Tibial nerve (tissue), 4 donors: ENCODE results near the gene STRIT1. TPM values are rescaled to one million over a fixed set of nuclear protein-coding genes. Genes with fewer than 3 reads are reported as not detected.

Experiments
- DNase-seq, 2 donors: peaks; one replicate each; pipeline ENCODE4 v3.0.0-alpha.2; 2019; ENCODE audit warnings: low spot score in 2 of 2
- H3K27ac ChIP-seq, 4 donors: fragments of 200-600 bp; sonication (generic) in 3 of 4; one replicate each; pipeline ENCODE4 v1.5.1; 2017 to 2019; ENCODE audit warnings: mild to moderate bottlenecking in 1 of 4
- H3K27me3 ChIP-seq, 2 donors: fragments of 200-600 bp; sonication (generic) in 1 of 2; one replicate each; pipeline versions ENCODE4 v1.5.1 to v1.6.0; 2017 to 2019
- H3K36me3 ChIP-seq, 3 donors: fragments of 200-600 bp; sonication (generic); one replicate each; pipeline ENCODE4 v1.5.1; 2018 to 2019
- H3K4me1 ChIP-seq, 4 donors: fragments of 200-600 bp; sonication (generic) in 3 of 4; one replicate each; pipeline ENCODE4 v1.5.1; 2017 to 2019
- H3K4me3 ChIP-seq, 4 donors: fragments of 200-600 bp; sonication (generic) in 3 of 4; one replicate each; pipeline ENCODE4 v1.5.1; 2017 to 2019; ENCODE audit warnings: mild to moderate bottlenecking in 1 of 4, moderate library complexity in 1 of 4
- H3K9me3 ChIP-seq, 4 donors: fragments of 200-600 bp; sonication (generic) in 3 of 4; one replicate each; pipeline ENCODE4 v1.5.1; 2017 to 2019
- EP300 ChIP-seq, 2 donors: sonication (generic); formaldehyde crosslinking; IDR thresholded peaks; one replicate each; pipeline ENCODE4 v1.6.1; 2017; ENCODE audit warnings: antibody characterized with exemption in 2 of 2, mild to moderate bottlenecking in 1 of 2
- POLR2A ChIP-seq, 2 donors: fragments of 450-650 bp; IDR thresholded peaks; one replicate each; pipeline ENCODE4 v1.6.1; 2017; ENCODE audit warnings: antibody characterized with exemption in 2 of 2, mild to moderate bottlenecking in 2 of 2, moderate library complexity in 2 of 2
- WGBS, 2 donors: methylation state at CpG; one replicate each; pipeline ENCODE4 v1.1.5; 2018; 5-methylcytosine and 5-hydroxymethylcytosine counted together
- total RNA-seq, 4 donors: library from RNA; depleted of rRNA; stranded (reverse); fragments of >200 nt; gene quantifications; one replicate each; pipeline ENCODE4 v1.1.0, GENCODE V29; 2016
- TF ChIP-seq, protein P1 (sequence below), 5 experiments: fragments of 200-600 bp in 3 of 5; fragments of 450-650 bp in 2 of 5; sonication (generic) in 3 of 5; IDR thresholded peaks; one replicate each; pipeline ENCODE4 v1.5.1; 2016 to 2019; ENCODE audit warnings: antibody characterized with exemption in 5 of 5, mild to moderate bottlenecking in 3 of 5, moderate library complexity in 2 of 5

Gene STRIT1
- total RNA-seq, 4 donors from 2014 or later = not detected

DNA sequence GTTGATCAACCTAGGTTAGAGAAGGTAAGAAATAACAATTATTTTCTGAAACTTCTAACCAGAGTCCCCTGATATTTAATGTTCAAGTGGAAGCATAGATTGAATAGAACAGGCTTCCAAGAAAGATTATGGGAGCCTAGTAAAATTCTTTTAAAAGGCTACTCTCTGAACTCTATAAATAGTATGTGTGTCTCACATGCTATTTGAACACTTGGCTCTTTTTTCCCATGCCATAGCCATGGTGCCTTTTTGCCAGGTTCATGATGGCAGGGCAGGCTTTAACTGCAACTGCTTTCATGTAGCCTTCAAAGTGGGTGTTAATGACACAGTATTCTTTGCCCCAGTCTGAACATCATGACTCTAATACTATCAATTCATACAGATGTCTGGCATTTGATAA, 22.9 kb upstream of the STRIT1 start:
- DNase-seq = no peak
- Histone ChIP-seq H3K36me3 (no peaks in the 10 kb centered on the region), H3K4me1 (peaks cover 0 to 3% (median 0%) of the 10 kb centered on the region in 4 donors), H3K27ac (no peak overlapping the region), H3K27me3 (no peaks in the 10 kb centered on the region), H3K9me3 (no peaks in the 10 kb centered on the region), H3K4me3 (no peak overlapping the region)
- no peak for TF ChIP-seq POLR2A (IDR thresholded peaks at IDR 0.05)
- TF ChIP-seq, protein P1, sequence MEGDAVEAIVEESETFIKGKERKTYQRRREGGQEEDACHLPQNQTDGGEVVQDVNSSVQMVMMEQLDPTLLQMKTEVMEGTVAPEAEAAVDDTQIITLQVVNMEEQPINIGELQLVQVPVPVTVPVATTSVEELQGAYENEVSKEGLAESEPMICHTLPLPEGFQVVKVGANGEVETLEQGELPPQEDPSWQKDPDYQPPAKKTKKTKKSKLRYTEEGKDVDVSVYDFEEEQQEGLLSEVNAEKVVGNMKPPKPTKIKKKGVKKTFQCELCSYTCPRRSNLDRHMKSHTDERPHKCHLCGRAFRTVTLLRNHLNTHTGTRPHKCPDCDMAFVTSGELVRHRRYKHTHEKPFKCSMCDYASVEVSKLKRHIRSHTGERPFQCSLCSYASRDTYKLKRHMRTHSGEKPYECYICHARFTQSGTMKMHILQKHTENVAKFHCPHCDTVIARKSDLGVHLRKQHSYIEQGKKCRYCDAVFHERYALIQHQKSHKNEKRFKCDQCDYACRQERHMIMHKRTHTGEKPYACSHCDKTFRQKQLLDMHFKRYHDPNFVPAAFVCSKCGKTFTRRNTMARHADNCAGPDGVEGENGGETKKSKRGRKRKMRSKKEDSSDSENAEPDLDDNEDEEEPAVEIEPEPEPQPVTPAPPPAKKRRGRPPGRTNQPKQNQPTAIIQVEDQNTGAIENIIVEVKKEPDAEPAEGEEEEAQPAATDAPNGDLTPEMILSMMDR (IDR thresholded peaks at IDR 0.05) = no peak
- no peak for TF ChIP-seq EP300 (IDR thresholded peaks at IDR 0.05)

DNA sequence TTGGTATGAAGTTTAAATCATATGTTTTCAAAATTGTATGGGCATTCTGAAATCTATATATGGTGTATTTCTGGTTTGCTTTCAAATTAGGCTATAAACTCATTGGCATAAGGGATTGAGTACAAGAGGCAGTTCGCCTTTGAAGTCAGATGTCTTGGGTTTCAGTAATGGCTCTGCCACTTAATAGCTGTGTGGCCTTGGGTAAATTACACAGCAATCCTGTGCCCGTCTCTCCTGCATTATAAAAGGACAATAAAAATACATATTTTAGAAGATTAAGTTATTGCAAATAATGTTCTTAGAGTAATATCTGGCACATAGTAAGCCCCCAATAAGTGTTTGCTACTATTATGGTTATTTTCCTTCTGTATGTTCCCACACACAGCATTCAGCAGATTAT, 20.4 kb upstream of the STRIT1 start:
- H3K4me1 ChIP-seq = peaks cover 0 to 3% (median 0%) of the 10 kb centered on the region in 4 donors
- H3K36me3 ChIP-seq = no peaks in the 10 kb centered on the region
- no peak for DNase-seq
- no peak overlapping the region for H3K4me3 ChIP-seq
- 93 to 100% methylated on average over 2 of the region's 2 CpGs for WGBS, 2 donors
- no peak overlapping the region for H3K27ac ChIP-seq
- no peaks in the 10 kb centered on the region for H3K9me3 ChIP-seq
- TF ChIP-seq EP300 (IDR thresholded peaks at IDR 0.05) = no peak
- TF ChIP-seq, protein P1 (IDR thresholded peaks at IDR 0.05) = no peak
- TF ChIP-seq POLR2A (IDR thresholded peaks at IDR 0.05) = no peak
- no peaks in the 10 kb centered on the region for H3K27me3 ChIP-seq

DNA sequence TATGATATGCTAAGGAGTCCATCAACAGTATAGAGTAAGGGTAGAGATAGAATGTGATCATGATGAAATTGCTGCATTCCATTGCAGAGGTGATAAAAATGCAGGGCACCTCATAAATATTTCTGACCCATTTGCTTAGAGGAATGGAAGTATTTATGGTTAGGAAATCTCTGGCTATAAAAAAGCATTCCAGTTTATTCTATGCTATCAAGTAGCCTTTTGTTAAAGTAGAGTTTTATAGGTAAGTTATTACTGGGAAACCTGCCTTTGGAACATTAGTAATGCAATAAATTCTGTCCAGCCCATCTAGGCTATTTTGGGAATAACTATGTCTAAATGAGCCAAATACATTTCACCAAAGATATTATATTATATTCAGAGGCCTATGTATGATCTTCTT, 19.8 kb upstream of the STRIT1 start:
- Histone ChIP-seq H3K4me3 (no peak overlapping the region), H3K4me1 (peaks cover 0 to 3% (median 0%) of the 10 kb centered on the region in 4 donors), H3K9me3 (no peaks in the 10 kb centered on the region), H3K36me3 (no peaks in the 10 kb centered on the region), H3K27me3 (no peaks in the 10 kb centered on the region), H3K27ac (no peak overlapping the region)
- TF ChIP-seq, protein P1 (IDR thresholded peaks at IDR 0.05) = no peak
- TF ChIP-seq POLR2A (IDR thresholded peaks at IDR 0.05) (no peak), EP300 (IDR thresholded peaks at IDR 0.05) (no peak)
- DNase-seq = no peak

DNA sequence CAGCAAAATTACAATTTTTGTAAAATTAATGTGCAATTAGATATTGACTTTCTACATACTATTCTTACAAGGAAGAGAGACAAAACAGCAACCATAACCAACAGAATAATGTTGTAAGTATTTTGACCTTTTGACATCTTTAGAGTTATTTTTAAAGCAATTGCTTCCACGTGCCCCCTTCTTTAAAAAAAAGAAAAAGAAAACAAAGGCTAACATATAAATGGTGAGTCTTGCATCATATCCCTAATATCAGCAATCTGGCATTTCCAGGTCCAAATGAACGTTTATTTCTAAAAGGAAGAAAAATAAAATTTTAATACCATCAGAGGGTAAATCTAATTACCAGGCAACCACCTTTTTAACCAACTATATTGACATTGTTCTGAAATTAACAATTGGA, 19.3 kb upstream of the STRIT1 start:
- H3K4me1 ChIP-seq = peaks cover 0 to 3% (median 0%) of the 10 kb centered on the region in 4 donors
- 19 to 20% methylated on average over 2 of the region's 2 CpGs for WGBS, 2 donors
- DNase-seq = no peak
- H3K36me3 ChIP-seq = no peaks in the 10 kb centered on the region
- TF ChIP-seq, protein P1 (IDR thresholded peaks at IDR 0.05) = no peak
- TF ChIP-seq EP300 (IDR thresholded peaks at IDR 0.05) (no peak), POLR2A (IDR thresholded peaks at IDR 0.05) (no peak)
- H3K27me3 ChIP-seq = no peaks in the 10 kb centered on the region
- no peaks in the 10 kb centered on the region for H3K9me3 ChIP-seq
- no peak overlapping the region for H3K27ac ChIP-seq
- no peak overlapping the region for H3K4me3 ChIP-seq

DNA sequence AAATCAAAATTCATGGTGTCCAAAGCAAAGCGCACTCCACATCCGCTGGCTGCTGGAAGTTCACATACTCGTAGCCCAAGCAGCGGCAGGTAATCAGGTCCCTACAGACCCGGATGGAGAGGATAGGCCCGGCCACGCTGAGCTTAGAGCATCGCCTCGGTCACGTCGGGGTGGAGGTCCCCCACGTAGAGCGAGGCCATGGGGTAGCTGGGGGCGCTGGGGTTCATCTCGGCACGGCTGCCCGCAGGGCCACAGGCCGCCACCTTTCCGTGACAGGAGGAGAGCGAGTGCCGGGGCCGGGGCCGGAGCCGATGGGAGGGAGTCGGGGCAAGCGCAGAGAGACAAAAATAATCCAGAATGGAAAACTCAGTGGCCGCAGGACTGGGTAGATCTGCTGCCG, 16.1 kb upstream of the STRIT1 start:
- TF ChIP-seq EP300 (IDR thresholded peaks at IDR 0.05) (no peak), POLR2A (IDR thresholded peaks at IDR 0.05) (no peak)
- TF ChIP-seq, protein P1 (IDR thresholded peaks at IDR 0.05) = no peak
- DNase-seq = no peak
- peaks cover 0 to 3% (median 0%) of the 10 kb centered on the region in 4 donors for H3K4me1 ChIP-seq
- H3K4me3 ChIP-seq = no peak overlapping the region
- no peaks in the 10 kb centered on the region for H3K36me3 ChIP-seq
- no peaks in the 10 kb centered on the region for H3K9me3 ChIP-seq
- no peaks in the 10 kb centered on the region for H3K27me3 ChIP-seq
- no peak overlapping the region for H3K27ac ChIP-seq
- WGBS, 2 donors = 89 to 98% methylated on average over 28 of the region's 28 CpGs
